SH-SY5Y (cell line): ENCODE data around the gene PRKCSH.

Experiments used
- GATA2 ChIP-seq: IDR thresholded peaks from 2 replicates; pipeline ENCODE4 v1.6.1; 2011; ENCODE audit warnings: mild to moderate bottlenecking, low read depth, low read length
- GATA3 ChIP-seq: IDR thresholded peaks from 2 replicates; pipeline ENCODE4 v1.6.1; 2011; ENCODE audit warnings: low read depth, mild to moderate bottlenecking, low read length, moderate library complexity

Gene PRKCSH

DNA sequence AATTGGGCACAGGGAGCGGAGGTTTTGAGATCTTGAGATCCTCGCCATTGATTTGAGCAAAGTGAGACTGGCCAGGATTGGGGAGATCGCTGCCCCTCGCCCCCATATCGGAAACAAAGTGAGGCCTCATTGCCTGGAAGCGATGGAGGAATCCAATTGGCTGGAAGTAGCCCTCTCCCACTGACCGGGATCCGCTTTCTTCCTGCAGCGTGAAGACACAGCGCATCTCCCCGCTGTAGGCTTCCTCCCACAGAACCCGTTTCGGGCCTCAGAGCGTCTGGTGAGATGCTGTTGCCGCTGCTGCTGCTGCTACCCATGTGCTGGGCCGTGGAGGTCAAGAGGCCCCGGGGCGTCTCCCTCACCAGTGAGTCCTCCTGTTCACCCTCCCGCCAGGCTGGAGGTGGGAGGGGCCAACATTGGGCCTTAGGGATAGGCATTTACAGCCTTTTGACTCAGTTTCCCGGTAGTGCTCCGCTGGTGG, 438 bp downstream of the PRKCSH start:
- TF ChIP-seq GATA2 (no peak), GATA3 (no peak)

DNA sequence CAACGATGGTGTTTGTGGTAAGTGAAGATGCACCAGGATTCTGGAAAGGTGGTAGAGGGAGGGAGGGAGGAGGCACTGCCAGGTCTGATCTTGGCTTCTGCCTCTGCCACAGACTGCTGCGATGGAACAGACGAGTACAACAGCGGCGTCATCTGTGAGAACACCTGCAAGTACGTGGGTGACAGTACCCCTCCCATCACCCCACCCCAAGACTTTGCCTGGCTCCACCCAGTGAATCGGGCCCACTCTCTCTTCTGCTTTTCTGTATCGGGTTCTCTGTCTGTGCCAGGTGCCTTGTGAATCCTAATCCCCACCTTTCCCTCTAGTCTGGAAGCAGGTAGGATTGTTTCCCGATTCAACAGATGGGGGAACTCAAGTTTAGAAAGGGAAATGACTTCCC, 2.5 kb downstream of the PRKCSH start:
- TF ChIP-seq GATA3 (no peak), GATA2 (no peak)

DNA sequence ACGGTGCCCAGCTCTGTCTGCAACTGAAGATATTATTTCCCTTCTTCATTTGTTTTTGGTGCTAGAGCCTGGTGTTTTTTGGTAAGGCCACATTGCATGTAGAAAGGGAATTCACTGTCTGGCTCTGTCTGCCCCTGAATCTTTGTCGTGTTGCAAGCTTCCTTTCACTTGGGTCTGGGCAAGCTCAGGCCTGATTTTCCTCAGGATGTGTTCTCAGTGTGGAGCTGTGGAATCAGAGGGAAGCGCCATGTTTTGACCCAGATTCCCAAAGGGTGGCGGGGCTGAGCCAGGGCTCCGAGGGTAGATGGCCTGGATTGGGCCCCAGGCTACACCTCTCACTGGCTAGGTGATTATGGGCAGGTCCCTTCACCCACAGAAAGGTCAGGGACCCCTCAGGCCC, 8.6 kb downstream of the PRKCSH start:
- TF ChIP-seq GATA3 (no peak), GATA2 (no peak)

DNA sequence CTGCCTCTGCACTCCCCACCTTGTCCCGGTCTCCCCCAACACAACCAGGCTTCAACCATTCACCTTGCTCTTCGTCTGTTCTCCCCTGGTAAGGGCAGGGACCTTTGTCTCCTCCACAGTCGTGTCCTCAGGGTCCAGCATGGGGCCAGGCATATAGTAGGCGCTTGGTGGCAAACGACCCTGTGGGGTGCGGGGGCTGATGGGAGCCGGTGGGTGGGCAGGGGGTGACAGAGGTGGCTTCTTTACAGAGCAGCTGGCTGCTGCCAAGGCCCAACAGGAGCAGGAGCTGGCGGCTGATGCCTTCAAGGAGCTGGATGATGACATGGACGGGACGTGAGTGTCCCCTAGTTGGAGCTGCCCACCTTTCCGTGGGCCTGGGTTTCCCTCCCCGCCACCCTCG, 9.7 kb downstream of the PRKCSH start:
- TF ChIP-seq GATA2 (no peak), GATA3 (no peak)

DNA sequence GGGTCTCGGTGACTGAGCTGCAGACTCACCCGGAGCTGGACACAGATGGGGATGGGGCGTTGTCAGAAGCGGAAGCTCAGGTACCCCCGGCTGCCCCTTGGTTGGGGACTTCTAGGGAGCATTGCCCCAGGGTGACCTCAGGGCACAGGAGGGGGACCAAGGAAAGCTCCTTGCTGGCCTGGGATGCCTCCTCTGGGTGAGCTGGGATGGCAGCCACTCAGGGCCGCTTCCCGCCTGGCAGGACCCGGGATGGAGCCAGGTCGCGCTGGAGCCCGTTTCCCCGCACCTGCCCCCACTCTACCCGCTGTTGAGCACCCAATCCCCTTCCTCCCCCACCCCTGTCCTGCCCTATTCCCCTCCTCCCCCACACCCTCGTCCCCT, 10.8 kb downstream of the PRKCSH start:
- TF ChIP-seq GATA2 = no peak
- no peak for TF ChIP-seq GATA3

DNA sequence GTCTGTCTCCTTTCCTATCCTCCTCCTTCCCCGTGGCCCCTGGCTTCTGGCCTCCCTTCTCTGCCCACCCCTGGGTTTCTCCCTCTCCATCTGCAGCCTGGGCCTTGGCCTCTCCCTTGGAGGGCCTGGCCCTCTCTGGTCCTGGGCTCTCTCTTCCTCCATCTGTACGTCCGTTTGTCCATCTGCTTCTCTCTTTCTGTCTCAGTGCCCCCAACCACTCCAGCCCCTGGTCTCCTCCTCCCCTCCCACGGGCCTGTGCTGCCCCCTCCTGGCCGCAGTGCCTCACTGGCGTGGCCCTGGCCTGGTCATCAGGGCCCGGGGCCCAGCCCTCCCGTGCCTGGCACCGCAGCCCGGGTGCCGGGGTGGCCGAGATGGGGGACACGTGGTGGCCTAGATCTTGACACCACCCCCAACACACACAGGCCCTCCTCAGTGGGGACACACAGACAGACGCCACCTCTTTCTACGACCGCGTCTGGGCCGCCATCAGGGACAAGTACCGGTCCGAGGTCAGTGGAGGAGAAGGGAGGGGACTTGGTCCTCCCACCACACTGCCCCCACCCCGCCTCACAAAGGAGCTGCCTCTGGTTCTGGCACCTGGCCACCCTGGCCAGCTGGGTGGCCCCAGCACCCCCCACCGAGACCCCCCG, 11.3 kb downstream of the PRKCSH start:
- TF ChIP-seq GATA3 = no peak
- TF ChIP-seq GATA2 = no peak

DNA sequence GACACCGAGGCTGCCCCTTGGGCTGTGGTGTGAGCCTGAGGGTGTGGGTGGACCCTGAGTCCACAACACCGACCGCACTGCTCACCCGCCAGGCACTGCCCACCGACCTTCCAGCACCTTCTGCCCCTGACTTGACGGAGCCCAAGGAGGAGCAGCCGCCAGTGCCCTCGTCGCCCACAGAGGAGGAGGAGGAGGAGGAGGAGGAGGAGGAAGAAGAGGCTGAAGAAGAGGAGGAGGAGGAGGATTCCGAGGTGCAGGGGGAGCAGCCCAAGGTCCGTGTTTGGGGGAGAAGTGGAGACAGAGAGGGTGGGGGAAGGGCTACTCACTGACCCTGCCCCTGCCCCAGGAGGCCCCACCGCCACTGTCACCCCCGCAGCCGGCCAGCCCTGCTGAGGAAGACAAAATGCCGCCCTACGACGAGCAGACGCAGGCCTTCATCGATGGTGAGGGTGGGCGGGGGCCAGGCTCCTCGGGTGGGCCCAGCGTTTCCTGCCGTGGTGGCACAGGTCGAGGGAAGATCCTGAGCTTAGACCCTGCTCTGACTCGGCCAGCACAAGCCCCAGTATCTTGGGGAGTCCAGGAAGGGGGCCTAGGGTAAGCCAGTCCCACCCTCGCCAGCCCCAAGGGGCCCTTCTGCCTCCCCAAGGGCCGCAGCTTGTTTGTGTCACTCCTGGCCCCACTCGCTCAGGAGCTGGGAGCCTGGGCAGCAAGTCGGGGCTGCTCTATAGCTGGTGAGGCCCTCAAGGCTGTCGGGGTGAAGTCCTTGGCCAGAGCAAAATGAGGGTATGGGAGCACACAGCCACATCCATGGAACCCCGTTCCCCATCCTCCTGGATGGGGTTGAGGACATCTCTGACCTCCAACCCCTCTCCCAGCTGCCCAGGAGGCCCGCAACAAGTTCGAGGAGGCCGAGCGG, 12.2 kb downstream of the PRKCSH start:
- no peak for TF ChIP-seq GATA3
- no peak for TF ChIP-seq GATA2

DNA sequence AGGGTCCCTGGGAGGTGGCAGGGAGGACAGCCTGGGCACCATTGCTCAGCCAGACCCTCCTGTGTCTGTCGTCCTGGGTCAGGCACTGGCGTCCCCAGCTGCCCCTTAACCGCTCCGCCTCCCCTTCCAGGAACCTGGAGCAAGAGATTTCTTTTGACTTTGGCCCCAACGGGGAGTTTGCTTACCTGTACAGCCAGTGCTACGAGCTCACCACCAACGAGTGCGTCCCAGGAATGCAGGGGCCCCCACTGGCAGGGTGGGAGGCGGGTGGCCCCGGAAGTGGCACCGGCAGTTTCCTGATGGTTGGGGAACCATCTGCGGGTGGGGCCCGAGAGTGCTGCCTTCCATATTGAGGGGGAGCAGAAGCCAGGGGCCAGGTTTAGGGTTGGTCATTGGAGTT, 13.0 kb downstream of the PRKCSH start:
- no peak for TF ChIP-seq GATA2
- TF ChIP-seq GATA3 = no peak

DNA sequence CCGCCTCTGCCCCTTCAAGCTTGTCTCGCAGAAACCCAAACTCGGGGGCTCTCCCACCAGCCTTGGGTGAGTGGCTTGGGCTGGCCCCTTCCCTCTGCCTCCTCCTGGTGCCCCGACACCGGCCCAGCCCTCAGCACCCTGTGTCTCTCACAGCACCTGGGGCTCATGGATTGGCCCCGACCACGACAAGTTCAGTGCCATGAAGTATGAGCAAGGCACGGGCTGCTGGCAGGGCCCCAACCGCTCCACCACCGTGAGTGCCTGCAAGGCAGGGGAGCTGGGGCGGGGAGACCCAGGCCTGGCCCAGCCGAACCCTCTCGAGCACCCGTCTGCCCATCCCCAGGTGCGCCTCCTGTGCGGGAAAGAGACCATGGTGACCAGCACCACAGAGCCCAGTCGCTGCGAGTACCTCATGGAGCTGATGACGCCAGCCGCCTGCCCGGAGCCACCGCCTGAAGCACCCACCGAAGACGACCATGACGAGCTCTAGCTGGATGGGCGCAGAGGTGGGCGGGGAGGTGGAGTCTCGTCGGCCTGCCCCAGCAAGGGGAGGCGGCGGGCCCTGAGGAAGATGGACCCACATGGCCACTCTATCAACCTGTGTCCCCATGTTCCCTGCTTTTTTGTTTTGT, 13.6 kb downstream of the PRKCSH start:
- TF ChIP-seq GATA3 = no peak
- no peak for TF ChIP-seq GATA2

DNA sequence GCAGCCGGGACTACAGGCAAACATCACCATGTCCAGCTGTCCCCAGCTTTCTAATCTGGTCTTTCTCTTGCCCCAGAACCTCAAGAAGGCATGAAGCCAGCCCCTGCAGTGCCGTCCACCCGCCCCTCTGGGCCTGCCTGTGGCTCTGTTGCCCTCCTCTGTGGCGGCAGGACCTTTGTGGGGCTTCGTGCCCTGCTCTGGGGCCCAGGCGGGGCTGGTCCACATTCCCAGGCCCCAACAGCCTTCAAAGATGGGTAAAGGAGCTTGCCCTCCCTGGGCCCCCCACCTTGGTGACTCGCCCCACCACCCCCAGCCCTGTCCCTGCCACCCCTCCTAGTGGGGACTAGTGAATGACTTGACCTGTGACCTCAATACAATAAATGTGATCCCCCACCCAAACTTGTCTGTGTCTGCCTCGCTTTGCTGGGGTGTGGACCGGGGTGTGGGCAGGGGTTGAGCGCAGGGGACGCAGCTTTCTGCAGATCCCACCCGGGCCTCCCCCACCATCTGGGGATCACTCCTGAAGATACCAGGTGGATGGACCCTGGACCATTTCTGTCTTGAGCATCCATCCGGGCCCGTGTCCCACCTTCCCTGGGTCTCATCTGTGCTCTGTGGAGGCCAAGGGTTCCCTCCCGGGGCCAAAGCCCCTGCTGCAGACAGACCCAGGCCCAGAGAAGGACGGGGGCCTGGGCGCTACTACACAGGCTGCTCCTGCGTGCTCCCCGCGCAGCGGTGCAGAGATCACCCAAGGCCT, 15.3 kb downstream of the PRKCSH start:
- TF ChIP-seq GATA3 = no peak
- TF ChIP-seq GATA2 = no peak

DNA sequence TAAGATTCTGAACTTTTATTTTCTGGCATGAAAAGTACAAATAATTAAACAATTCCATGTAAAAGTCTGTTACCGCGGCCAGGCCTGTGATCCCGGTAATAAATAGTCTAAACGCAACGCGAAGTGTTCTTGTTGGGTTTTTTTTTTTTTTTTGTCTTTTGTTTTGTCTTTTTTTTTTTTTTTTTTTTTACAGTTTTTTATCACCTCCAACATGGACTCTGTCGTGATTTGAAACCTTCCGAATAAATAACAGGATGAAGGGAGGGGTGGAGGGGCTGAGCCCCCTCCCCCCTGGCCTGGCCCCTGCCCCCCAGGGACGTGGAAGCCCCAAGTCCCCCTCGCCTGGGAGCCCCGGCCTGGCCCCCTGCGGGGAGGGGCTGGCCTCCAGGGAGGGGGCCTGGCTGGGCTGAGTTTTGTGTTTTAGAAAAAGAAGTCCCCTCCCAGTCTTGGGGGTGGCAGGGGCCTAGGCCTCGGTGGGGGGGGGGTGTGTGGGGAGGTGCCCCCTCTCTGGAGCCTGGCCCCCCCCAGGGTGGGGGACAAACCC, 16.0 kb downstream of the PRKCSH start:
- TF ChIP-seq GATA3 (no peak), GATA2 (no peak)

DNA sequence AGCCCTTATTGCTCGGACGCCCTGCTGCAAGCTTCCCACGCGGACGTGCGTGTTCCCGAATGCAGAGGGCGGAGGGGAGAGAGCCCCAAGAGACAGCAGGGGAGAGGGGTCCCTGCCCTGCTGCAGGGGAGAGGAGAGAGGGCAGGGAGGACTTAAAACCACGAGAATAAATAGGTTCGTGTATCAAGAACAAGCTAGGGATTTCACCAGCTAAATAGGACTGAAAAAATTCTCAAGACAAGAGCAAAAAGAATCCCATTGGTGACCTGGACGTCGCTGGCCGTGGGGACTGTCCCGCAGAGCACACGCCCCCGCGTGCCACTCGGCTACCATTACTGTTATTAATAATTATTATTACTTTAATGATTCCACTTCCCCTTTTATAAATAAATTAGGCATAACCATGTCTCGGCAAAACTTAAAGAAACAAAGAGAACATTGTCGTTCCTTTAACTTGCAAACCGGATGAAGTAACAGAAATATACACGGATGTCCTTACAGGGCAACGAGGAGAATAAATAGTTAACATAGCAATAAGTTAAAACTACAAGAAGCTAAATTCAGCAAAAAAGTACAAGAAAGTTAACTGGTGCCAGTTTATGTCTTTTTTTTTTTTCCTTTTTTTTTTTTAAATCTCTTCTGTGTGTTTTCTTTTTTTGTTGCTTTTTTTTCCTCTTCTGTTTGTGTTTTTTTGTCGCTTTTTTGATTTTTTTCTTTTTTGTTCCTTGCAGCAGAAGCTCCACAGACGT, 16.6 kb downstream of the PRKCSH start:
- TF ChIP-seq GATA3 (no peak), GATA2 (no peak)
